Upper lobe of left lung (tissue), 4 donors: Measurements from ENCODE around the gene MCF2L.

Experiments
- CTCF ChIP-seq, 6 experiments: fragments of 450-650 bp in 4 of 6; fragments of 200-600 bp in 2 of 6; sonication (generic) in 2 of 6; IDR thresholded peaks; one replicate each; pipeline ENCODE4 v1.5.1; 2016 to 2019; ENCODE audit warnings: antibody characterized with exemption in 6 of 6
- POLR2A ChIP-seq, 4 donors: fragments of 450-650 bp; IDR thresholded peaks; one replicate each; pipeline ENCODE4 v1.5.1; 2016 to 2017; ENCODE audit warnings: antibody characterized with exemption in 4 of 4, mild to moderate bottlenecking in 2 of 4
- POLR2AphosphoS5 ChIP-seq, 2 donors: sonication (generic); formaldehyde crosslinking; IDR thresholded peaks; one replicate each; pipeline ENCODE4 v1.5.1; 2017; ENCODE audit warnings: antibody characterized with exemption in 2 of 2

- TF ChIP-seq CTCF (IDR thresholded peaks at IDR 0.05): no peak
- no peak for TF ChIP-seq POLR2A (IDR thresholded peaks at IDR 0.05)
- no peak for TF ChIP-seq POLR2AphosphoS5 (IDR thresholded peaks at IDR 0.05)
These were observed 2.2 kb upstream of the MCF2L start for GRCh38 chr13:112966776-112967175.
